Cerebellar nuclear complex (tissue), 1 donor: ENCODE measurements around the gene OR6C75.
"Not testable (repeated sequence)": the region's sequence is repeated elsewhere in the genome, so short reads cannot be mapped to it uniquely, and the experiment has no call there.

Experiments used
- DNase-seq, 2 experiments: peaks; one replicate each; lab custom pipeline; 2025; lab: John Stamatoyannopoulos, UW

OR6C75 gene

DNA sequence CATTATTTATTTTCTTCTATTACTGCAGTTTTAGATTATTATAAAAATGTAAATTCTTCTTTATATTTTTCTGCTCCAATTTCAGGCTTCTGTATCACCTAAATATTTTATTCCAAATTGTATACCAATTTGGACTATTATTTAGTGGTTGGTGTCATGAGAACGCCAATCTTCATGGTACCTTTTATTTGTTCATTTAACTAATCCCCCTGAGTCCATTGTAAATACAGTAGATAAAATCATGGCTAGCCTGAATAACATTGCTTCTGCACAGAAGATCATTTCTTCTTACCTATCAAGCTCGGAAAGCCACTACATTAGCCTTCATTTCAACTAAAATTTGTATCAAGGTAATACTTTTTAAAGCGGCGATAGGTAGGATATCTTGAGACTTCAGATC lies at the start of gene OR6C75:
Gene OR6C75, plus strand, starts transcription at position 301 of the 400 bp plus-strand sequence. CDS start 2,136 bp downstream, outside the sequence.
- no peak for DNase-seq

- DNase-seq = no peak
Observed at GRCh38 chr12:55314043-55314442, 48.7 kb upstream of the OR6C75 start, which contains the start of gene OR6C1. Gene OR6C1 (plus strand): TSS chr12:55314343. CDS start chr12:55320600, 6,257 bp downstream.

GRCh38 chr12:55320201-55320600 lies 42.6 kb upstream of the OR6C75 start:
- DNase-seq = no peak

GRCh38 chr12:55325801-55326200 lies 37.0 kb upstream of the OR6C75 start:
- DNase-seq = not testable (repeated sequence)

DNA sequence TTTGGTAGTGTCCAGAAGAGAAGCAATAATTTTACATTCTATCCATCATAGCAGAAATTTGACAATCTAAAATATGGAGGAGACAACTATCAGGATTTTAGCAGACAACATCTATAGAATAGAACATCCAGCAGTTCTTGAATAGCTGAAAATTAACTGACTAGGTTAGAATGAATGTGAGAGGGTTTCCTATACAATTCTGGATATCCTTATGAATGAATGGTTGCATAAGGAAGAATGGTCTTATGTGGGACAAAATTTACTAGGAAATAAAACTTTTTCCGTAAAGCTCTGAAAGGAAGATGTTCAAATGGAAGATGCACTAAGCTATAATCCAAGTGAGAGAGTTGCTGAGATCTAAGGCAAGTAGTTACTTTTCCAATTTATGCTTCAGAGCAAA lies 32.3 kb upstream of the OR6C75 start, which contains the start of gene OR6C3:
Gene OR6C3, plus strand, starts transcription at position 301 of the 400 bp plus-strand sequence. CDS start 955 bp downstream, outside the sequence.
- DNase-seq = no peak

DNA sequence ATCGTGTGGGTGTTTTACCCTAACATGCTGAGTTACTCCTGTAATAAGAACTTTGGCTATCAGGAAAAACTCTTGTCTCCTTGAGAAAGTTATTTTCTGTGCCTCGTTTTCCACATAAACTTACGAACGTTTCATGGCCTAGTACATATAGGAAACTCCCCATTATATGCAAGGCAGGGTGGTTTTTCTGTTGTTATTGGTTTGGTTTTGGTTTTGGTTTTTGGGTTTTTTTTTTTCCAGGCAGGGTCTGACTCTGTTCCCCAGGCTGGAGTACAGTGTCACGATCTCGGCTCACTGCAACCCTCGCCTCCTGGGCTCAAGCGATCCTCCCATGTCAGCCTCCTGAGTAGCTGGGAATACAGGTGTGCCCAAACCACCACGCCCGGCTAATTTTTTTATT lies 26.8 kb upstream of the OR6C75 start:
- no peak for DNase-seq

- DNase-seq = not testable (repeated sequence)
Observed at GRCh38 chr12:55355338-55355737, 7.4 kb upstream of the OR6C75 start.

GRCh38 chr12:55365086-55365485 lies 2.3 kb downstream of the OR6C75 start:
- no peak for DNase-seq

DNA sequence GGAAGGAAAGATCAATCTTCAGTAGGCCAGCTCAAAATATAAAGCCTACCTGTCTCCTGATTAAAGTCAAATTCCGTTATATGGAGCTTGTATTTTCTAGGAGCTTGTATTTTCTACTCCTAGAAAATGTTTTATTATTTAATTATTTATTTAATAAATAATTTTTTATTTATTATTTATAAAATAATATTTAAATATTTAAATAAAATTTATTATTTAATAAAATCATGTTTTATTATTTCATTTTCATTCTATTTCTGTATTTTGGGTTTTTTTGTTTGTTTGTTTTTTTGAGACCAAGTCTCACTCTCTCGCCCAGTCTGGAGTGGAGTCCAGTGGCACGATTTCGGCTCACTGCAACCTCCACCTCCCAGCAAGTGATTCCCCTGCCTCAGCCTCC lies 9.7 kb downstream of the OR6C75 start:
- no peak for DNase-seq

GRCh38 chr12:55385891-55386290 lies 23.1 kb downstream of the OR6C75 start:
- no peak for DNase-seq

- no peak for DNase-seq
Observed at GRCh38 chr12:55392032-55392795, 29.4 kb downstream of the OR6C75 start.

DNA sequence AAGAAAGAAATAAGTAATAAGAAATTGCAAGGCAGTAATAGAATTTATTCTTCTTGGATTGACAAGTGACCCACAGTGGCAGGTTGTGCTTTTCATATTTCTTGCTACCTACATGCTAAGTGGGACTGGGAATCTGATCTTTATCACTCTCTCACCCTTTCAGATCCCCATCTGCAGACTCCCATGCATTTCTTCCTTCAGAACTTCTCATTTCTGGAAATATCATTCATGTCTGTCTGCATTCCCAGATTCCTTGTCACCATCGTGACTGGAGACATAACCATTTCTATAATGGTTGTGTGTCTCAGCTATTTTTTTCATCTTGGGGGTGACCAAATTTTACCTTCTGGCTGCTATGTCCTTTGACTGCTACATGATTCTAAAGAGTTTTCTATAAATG lies 33.6 kb downstream of the OR6C75 start:
- DNase-seq = no peak

GRCh38 chr12:55400229-55400628 lies 37.5 kb downstream of the OR6C75 start, which contains the start of gene OR6C65:
Gene OR6C65 (plus strand): TSS chr12:55400529. CDS start chr12:55400529, 0 bp downstream.
- no peak for DNase-seq

- DNase-seq = no peak
Observed at GRCh38 chr12:55407866-55408265, 45.1 kb downstream of the OR6C75 start.

DNA sequence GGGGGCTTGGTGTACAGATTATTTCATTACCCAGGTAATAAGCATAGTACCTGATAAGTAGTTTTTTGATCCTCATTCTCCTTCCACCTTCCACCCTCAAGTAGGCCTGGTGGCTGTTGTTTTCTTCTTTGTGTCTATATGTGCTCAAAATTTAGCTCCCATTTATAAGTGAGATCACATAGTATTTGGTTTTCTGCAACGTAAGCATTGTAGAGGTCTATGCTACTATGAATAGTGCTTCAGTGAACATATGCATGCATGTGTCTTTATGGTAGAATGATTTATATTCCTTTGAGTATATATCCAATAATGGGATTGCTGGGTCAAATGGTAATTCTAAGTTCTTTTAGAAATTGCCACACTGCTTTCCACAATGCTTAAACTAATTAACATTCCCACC lies 46.4 kb downstream of the OR6C75 start:
- not testable (repeated sequence) for DNase-seq

GRCh38 chr12:55412138-55412537 lies 49.4 kb downstream of the OR6C75 start:
- DNase-seq = not testable (repeated sequence)

- DNase-seq = not testable (repeated sequence)
Observed at GRCh38 chr12:55413498-55414388, 51.0 kb downstream of the OR6C75 start.

DNA sequence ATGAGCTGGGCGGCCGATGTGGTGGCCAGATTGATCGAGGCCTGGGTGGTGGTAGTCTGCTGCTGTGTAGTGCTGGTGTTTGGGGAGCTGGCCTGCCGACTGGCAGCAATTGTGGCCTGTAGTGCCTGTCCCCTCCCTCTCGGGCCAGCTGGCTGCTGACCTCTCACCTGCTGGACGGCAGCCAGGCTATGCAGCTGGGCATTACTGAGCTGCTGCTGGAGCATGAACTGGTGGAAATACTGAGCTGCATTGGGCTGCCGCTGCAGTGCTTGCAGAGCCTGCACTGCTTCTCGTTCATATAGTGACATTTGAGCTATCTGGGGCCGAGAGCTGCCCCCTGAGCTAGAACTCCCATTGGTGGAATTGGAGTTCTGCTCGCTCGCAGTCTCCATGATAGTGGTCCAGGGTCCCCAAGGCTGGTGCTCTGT lies 51.6 kb downstream of the OR6C75 start:
- DNase-seq = not testable (repeated sequence)

DNA sequence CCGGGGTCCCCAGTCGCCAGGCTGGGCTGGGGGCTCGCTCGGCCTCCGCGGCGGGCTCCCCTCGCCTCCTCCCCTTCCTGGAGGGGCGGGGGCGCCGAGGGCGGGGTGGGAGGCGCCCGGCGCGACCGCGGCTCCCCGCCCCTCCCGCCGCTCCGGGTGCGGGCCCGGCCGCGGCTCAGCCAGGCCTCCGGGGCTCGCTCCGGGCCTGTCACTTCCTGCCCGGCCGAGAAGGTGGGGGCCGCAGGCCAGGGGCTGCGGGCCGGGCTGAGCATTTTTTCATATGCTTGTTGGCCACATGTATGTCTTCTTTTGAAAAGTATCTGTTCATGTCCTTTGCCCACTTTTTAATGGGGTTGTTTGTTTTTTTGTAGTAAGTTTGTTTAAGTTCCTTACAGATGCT lies 52.1 kb downstream of the OR6C75 start:
- not testable (repeated sequence) for DNase-seq

DNA sequence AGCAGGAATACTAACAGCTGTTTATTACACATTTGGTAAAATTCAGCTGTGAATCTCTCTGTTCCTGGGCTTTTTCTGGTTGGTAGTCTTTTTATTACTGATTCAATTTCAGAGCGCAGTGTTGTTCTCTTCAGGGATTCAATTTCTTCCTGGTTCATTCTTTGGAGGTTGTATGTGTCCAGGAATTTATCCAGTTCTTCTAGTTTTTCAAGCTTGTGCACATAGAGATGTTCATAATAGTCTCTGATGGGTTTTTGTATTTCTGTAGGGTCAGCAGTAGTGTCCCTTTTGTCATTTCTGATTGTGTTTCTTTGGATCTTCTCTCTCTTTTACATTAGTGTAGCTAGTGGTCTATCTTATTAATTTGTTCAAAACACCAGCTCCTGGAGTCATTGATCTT lies 54.2 kb downstream of the OR6C75 start:
- no peak for DNase-seq
